DMS53 treated with DMSO at 0.1 percent for 48 hours (cell line): ENCODE data around the gene POU6F2.
"Not testable (repeated sequence)": the region's sequence is repeated elsewhere in the genome, so short reads cannot be mapped to it uniquely, and the experiment has no call there.

Experiments used
- DNase-seq: peaks from one replicate; lab custom pipeline; 2025; ENCODE audit not compliant: unreplicated experiment; lab: John Stamatoyannopoulos, UW

POU6F2 gene

DNA sequence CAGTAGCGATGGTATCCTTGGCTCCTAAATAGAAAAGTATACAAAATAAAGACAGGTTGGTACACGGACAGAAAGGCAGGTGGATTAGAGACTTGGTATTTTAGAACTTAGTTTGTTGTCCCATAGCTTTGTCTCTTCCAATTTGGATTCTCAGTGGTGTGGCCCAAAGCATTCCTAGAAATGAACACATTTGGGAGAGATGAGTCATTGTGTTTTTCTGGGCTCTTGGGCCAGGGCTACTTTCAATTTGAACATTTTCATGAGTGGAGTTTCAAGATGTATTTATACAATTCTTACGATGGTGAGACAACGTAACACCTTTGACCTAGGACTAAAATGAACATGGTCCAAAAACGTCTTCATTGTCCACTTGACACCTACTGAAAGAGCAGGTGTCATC, 363.4 kb downstream of the POU6F2 start:
- no peak for DNase-seq

DNA sequence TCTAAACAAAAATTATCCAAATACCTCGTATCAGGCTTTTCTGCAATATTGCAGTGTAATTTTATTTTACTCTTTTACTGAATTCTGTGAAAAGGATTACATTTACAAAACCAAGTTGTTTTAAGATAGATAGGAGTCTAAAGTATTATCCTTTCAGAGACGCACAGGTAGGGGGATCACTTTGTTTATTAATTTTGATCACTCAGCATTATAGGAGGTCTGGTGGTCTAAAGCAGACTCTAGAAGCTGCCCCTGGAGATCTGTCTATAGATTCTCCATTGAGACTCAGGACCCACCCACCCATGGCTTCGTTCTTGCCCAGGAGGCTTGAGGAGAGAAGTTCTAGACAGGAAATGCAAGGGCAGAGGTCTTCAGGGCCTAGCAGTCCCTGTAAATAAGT, 365.1 kb downstream of the POU6F2 start:
- DNase-seq = no peak

DNA sequence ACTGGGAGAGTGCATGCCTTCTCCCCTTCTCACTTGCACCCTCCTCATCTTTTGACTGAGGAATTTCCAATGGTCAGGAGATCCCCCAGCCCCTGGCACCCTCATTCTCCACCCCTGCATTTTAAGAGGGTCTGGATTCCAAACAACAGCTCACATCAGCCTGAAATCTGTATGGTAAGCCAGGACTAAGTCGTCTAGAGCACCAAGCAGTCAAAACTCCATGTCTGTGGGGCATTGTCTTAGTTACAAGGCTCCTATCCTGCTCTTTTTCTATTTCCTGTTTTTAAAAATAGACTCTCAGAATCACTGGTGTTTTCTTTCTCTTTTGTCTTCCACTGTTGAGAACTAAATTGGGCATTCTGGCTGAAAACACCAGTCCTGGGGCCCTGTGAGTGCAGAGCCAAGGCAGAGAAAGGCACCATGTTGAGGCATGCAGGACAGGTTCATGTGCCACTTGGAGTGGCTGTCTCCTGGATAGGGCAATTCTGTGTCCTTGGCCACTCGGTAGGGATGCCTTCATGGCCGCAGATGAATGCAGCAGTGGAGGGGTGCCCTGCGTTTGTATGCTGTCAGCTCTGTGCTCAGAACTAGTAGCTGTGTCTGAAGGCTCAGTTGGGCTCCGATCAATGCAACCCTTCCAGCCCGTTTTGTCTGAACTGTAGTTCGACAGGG, 371.9 kb downstream of the POU6F2 start:
- no peak for DNase-seq

DNA sequence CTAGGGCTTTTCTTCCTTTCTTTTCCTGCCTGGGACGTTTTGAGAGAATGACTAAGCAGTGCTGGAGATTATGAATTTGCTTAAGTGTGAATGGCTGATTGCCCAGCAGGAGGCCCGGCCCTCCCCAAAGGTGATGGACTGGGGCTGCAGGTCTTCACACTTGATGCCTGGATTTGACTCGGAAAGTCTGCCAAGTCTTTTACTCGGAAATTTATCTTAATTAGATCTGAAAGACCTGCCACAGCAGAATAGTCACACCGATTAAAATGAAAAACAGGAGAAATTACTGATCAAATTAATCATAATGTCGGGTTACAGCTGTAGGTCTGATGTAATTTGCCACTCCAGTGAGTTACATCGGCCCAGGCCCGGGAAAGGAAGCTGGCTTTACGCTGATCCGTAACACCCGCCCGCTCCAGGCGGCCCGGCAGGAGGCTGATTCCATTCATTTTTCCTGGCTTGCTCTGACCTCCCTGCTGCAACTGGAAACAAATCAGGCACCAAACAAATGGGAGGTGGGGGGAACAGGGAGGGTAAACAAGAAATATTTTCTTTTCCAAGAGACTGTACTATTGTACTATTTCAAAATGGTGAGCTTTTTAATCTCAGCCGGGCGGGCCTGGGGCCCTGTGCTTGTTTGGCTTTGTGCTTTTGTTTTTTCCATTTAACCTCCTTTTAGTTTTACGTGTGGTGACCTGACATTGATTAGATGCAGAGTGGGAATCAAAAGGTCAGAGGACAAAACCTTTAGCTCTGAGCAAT, 376.1 kb downstream of the POU6F2 start:
- DNase-seq = no peak

DNA sequence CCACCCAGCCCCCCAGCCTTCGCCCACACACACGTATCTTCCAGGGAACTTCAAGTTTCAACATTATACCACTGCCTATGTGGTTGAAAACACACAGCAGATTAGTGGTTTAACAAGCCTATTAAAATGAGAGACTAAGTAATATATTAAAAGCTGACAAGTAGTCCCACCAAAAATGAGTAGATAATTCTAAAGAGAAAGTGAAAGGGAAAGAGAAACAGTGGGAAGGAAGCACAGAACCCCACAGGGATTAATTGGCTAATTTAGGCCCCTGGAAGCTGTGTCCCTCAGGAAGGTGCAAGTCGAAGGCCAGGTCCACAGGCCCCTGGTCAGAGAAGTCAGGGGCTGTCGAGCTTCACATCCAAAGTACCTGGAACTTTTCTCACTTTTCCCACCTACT, 378.0 kb downstream of the POU6F2 start:
- DNase-seq = no peak

DNA sequence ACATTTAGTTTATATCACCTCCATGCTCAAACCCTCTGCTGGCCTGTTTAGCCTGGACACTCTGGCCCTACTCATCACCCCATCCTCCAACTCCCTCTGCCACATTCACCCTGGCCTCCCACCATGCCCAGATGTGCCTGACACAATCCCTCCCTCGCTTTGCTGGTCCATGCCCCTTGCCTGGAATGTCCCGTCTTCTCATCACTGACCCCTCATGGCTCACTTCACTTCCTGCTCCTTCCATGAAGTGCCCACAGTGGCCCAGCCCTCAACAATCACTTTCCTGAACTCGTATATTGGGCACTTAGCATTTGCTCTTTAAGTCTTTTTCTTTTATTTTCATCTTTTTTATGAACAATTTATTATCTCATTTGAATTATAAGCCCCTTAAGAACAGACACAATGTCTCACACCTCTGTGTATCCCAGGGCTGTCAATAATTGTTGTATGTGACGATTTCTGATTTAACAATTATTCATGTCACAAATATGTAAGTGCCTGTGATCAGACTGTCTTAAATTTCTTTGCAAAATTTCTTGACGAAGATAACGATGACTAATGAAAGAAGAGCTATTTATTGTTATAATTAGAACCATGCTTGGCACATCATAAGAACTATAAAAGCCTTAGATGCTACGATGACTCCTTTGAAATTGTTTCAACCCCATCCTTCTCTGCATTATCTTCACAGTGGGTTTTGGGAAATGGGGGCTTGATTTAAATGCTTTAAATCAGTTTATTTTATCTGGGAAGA, 378.6 kb downstream of the POU6F2 start:
- no peak for DNase-seq

DNA sequence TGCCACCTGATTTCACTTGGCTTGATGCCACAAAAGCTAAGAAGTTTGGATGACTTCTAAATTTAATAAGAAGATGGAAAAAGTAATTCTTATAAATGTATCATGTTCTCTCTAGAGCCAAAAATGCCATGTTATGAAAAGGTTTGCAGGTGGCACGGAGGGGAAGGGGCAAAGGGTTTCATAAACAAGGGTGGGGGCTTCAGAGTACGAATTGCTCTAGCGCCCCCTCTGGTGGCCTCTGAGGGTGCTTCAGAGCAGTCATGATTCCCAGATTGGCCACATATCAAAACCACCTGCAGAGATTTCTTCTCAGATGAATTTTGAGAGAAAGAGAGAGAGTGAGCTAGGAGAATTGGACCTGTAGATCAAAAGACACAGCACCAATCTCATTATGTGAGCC, 379.9 kb downstream of the POU6F2 start:
- no peak for DNase-seq

DNA sequence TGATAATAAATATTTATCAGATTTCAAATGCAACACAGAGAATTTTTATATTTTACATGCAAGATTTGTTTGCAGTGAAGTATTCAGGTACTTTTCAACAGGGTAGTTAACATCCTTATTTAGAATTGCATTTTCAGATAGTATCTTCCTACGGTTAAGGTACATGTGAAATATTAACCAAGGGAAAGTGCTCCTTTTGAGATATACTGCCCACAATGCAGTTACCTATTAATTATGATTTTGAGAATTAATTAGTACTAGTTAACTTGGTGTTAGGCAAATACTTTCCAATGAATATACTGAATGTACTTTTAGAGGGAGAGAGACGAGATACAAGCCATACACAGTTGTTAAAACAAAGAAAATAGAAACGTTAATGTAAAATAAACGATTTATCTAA, 382.3 kb downstream of the POU6F2 start:
- no peak for DNase-seq

DNA sequence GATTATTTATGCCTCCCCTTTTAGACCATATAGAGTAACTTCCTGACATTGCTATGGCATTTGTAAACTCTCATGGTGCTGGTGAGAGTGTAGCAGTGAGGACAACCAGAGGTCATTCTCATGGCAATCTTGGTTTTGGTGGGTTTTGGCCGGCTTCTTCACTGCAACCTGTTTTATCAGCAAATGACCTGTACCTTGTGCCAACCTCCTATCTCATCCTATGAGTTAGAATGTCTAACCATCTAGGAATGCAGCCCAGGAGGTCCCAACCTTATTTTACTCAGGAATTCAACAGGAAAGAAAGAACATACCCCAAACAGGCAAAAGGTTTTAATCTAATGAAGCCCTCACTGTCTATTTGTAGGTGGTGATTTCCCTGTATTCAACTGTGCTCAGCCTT, 383.1 kb downstream of the POU6F2 start:
- DNase-seq = no peak

DNA sequence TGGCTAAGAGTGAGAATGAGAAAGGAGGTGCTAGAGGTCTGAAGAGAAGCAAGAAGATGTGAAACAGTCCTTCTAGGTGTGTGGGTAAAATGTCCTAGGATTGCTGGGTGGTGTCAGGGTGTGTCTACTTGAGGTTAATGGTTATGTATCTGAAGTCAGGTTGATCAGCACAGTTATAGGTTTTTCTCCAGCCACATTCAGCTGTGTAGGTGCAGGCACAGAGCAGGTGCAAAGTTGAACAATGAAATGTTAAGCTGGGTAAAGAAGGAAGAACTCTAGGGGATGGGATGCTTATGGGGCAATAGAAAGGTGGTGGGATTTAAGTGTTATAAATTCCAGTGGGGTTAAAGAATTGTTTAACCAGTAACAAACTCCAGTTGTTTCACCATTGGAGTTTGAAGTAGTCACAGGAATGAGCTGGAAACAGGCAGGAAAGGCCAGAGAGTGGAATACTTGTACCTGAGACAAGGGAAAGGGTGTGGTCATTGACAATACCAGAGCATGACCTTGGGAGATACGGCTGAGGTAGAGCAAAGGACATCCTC, 388.1 kb downstream of the POU6F2 start:
- DNase-seq = no peak

DNA sequence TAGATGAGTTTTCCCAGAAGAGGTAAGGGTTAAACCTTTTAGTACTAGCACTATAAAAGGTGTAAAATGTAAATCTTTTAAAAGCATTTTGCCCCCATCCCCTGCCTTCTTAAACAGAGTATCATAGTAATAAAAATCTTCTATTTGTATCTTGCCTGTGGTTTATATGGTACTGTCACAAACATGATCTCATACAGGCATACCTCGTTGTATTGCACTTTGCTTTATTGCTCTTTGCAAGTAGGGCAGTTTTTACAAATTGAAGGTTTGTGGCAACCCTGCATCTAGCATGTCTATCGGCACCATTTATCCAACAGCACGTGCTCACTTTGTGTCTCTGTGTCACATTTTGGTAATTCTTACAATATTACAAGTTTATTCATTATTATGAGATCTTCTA, 389.7 kb downstream of the POU6F2 start:
- no peak for DNase-seq

DNA sequence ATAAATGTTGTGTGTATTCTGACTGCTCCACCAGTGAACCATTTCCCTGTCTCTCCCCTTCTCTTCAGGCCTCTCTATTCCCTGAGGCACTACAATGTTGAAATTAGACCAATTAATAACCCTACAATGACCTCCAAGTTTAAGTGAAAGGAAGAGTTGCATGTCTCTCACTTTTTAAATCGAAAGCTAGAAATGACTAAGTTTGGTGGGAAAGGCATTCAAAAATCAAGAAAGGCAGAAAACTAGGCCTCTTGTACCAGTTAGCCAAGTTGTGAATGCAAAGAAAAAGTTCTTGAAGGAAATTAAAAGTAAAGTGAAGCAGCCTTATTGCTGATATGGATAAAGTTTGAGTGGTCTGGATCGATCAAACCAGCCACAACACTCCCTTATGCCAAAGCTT, 390.2 kb downstream of the POU6F2 start:
- no peak for DNase-seq

DNA sequence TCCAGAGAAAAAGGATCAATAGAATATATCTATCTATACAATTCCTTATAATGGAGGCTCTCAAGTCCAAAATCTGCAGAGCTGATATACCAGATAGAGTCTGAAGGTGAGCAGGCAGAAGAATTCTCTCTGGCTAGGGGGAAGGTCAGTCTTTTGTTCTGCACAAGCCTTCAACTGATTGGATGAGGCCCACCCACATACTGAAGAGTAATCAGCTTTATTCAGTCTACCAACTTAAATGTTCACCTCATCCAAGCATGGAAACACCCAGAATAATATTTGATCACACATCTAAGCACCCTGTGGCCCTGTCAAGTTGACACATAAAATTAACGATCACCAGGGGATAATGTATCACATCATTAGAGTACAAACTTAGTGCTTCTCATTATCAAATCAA, 394.7 kb downstream of the POU6F2 start:
- DNase-seq = no peak

DNA sequence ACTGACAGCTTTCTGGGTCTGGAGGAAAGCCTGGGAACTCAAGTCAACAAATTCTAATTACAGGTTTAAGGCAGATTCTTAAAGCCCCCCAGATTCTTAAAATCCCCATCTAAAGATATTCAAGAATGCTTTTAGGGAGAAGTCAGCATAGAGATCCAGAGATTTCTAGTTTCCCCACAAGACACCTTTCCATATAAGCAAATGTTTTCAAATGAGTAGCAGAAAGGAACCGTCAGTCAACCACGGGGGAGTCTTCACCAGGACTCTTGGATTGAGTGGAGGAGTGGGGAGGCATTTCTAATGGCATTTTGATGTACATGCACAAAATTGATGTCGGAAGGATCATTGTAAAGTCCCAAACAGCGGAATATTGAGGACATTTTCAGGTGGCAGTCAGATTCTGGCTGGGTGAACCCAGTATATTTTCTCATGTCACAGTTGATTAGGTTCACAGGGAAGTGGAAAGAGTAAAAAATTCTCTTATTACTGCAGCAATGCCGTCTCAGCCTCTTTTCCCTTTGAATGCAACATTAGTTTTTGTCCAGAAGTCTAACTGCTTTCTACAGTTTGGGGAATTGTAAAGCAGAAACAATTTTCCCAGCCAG, 396.8 kb downstream of the POU6F2 start:
- no peak for DNase-seq

DNA sequence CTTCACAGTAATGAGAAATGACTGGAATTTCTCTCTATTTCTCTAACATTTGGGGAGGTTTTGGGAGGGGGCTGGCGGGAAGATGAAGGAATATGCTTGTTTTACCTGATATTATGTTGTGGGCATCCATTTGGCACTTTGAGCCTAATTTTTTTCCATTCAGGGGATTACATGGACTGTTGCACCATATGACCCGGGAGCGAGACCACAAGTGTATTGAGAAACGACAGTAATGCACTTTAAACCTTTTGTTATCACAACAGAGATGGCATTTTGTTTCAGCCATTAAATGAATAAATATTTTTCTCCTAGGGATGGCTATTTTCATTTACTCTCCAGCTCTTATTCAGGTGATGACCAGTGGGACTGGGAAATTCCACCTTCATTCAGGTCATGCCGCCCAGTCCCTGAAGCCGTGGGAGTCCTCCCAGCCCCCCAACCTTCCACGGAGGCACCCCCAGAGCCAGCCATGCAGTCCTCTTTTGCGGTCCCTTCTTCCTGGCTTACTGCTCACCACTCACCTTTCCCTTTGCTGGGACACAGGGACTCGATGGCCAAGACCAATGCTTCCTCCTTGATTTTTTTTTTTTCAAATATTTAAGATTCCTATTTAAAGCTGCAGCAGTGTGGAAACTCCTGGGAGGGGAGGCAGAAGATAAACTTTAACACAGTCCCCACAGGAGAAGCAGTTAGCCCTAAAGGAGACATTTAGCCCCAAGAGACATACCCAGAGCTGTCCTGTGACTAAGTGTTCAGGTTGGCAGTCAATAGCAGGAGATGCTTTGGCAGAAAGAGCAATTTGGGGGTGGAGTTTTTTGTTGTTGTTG, 397.6 kb downstream of the POU6F2 start:
- DNase-seq = no peak

DNA sequence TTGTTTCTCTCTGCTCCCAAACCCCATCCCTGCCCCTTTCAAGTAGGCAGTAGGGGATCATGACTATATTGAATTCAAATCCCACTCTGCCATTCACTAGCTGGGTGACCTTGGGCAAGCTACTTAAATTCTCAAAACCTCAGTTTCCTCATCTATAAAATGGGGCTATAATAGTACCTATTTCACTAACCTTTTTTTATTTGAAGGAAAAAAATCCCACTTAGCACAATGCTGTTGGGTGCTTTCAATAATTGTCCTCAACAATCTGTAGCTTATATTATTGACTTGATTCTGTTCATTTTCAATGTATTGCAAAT, 398.1 kb downstream of the POU6F2 start:
- DNase-seq = no peak

DNA sequence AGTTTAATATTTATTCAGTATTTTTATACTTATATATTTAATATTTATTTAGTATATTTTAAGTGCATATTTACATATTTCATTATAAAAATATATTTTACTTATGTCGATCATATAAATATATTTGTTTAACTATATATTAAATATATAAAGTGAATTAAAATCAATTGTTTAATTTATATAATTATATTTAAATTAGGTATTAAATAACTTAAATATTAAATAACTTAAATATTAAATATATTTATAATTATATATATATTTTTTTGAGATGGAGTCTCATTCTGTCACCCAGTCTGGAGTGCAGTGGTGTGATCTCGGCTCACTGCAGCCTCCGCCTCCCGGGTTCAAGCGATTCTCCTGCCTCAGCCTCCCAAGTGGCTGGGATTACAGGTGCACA, 399.2 kb downstream of the POU6F2 start:
- DNase-seq = not testable (repeated sequence)

DNA sequence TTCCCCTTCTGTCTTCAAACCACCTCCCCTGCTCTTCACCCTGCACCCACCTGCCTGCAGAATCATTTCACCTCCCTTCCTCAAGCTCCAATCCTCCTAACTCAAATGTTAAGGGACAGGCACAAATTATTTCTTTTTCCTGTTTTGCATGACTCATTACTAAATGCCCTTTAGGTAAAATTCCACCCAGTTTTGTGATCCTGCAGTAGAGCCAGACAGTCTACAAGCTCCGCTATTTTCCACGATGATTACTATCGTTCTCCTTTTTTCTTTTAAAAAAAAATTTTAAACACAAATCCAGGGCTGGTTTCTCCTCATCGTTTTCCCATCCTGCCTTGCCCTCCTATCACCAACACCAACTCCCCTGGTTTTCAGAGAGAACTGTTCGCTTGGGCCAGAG, 401.7 kb downstream of the POU6F2 start:
- no peak for DNase-seq

DNA sequence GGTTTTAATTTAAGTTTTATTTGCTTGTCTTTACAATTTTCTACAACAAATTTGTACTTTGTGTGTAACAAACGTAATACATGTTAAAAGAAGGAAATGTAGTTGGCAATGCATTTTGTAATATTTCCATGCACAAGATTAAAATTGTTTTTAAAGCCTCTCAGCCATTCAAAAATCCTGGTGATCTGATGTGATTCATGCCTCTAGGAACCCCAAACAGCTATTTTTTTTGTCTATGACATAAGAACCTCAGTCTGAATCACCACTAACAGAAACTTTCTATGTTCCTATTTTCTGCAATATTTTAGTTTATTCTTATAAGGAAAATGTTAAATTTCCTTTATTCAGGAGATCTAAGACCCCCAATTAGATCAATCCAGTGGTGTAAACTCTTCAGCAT, 405.4 kb downstream of the POU6F2 start:
- DNase-seq = no peak

DNA sequence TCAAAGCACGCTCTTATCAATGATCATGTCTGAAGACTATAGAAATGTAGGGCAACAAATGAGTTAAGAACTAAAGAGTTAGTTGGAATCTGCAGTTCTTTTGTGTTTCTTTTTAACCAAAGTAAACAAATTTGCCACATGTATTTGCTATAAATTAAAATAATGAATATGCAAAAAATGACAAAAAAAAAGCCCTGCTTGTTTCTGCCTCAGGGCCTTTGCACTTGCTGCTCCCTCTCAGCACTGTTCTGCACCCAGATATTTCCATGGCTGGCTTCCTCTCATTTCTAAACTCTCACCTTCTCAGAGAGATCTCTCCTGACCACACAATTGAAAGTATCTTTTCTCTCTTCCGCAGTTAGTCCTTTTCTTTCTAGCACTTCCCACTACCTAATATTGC, 406.7 kb downstream of the POU6F2 start:
- no peak for DNase-seq

DNA sequence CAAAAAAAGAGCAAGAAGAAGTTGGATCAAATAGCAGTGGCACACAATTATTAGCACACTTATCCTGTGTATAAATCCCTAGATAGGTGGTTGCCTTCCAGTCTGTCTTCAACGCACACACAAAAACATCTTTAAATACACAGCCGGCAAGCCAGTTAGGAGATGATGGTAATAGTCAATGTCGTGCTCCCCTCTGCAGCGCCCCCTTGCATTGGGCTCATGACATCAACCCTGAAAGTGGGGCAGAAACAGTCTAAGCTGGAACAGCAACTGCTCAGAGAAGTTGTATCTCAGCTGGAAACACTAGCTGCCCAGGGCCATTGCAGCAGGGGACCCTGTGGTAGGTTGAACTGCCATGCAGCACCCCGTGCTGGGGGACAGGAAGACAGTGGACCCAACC, 409.0 kb downstream of the POU6F2 start:
- DNase-seq = no peak
